Epithelial cell of proximal tubule (primary cell): Measurements from ENCODE around the gene PCNX2. TPM values are rescaled to one million over a fixed set of nuclear protein-coding genes. Genes with fewer than 3 reads are reported as not detected.

ENCODE experiments used
- DNase-seq: peaks from one replicate; pipeline ENCODE4 v3.0.0-alpha.2; 2011; ENCODE audit warnings: low read depth
- H3K4me3 ChIP-seq: 2 replicates; pipeline ENCODE4 v1.5.1; 2011; ENCODE audit warnings: low read depth, mild to moderate bottlenecking, low read length
- total RNA-seq: library from RNA; depleted of rRNA; stranded (reverse); fragments of >200 nt; gene quantifications from 2 replicates; pipeline ENCODE4 v1.2.3, GENCODE V29; 2015
- TF ChIP-seq, protein P1 (sequence below): conservative IDR thresholded peaks from 2 replicates; pipeline ENCODE4 v1.5.1; 2012; ENCODE audit warnings: low read depth, mild to moderate bottlenecking, low read length

PCNX2 gene
- total RNA-seq, 1 donor from 2014 or later, result 11.4 TPM

DNA sequence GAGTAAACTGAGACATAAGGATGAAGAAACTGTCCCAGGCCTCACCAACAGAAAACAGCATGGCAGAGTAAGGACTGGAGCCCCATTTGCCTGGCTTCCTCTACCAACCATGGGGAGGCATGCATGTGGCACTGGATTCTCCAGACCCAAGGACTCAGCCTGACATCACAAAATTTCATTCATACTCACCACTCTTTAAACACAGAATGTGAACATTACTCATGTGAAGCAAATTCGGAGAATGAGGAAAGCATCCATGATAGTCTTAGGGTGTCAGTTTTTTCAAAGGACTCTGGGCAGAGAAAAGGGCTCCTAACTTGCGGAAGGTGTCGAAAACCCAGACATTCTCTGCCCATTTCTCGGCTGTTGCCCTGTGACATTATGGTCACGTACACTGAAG, 83.9 kb downstream of the PCNX2 start:
- H3K4me3 ChIP-seq, result no peak overlapping the region
- DNase-seq, result no peak
- TF ChIP-seq, protein P1, sequence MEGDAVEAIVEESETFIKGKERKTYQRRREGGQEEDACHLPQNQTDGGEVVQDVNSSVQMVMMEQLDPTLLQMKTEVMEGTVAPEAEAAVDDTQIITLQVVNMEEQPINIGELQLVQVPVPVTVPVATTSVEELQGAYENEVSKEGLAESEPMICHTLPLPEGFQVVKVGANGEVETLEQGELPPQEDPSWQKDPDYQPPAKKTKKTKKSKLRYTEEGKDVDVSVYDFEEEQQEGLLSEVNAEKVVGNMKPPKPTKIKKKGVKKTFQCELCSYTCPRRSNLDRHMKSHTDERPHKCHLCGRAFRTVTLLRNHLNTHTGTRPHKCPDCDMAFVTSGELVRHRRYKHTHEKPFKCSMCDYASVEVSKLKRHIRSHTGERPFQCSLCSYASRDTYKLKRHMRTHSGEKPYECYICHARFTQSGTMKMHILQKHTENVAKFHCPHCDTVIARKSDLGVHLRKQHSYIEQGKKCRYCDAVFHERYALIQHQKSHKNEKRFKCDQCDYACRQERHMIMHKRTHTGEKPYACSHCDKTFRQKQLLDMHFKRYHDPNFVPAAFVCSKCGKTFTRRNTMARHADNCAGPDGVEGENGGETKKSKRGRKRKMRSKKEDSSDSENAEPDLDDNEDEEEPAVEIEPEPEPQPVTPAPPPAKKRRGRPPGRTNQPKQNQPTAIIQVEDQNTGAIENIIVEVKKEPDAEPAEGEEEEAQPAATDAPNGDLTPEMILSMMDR, result no peak

DNA sequence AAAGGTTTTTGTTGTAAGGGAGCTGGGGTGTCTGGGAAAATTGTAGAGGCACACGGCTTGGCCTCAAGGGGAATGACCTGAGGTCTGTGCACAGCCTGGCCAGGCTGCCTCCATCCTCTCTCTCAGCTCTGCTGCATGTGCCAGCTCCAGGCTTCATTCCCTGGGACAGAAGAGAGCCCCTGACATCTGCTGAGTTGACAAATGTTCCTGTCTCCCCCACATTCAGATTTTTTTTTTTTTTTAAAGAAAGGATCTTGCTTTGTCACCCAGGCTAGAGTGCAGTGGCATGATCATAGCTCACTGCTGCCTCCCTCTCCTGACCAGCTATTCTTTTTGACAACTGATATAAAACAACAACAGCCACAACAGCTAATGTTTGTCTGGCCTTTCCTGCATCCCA, 84.4 kb downstream of the PCNX2 start:
- TF ChIP-seq, protein P1, result no peak

DNA sequence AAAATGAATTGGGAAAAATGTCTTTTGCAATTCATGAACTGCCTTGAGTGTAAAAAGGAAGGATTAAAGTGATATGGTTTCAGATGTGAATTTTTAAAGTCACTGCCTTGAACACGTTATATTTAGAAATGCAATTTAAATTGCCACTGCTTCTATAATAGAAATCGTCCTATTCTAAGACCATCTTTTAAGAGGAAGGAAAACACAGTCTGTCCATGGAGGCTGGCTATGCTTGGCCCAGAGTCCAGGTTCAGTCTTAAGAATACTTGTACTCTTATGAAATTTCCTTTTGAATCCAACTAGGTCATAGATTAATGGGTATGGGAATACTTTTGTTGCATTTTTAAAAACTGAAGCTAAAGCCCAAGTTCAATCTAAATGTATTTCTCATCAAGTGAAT, 86.0 kb downstream of the PCNX2 start:
- no peak for DNase-seq
- TF ChIP-seq, protein P1, result no peak
- no peak overlapping the region for H3K4me3 ChIP-seq

More for the DNA sequence above, 84.4 kb downstream of the PCNX2 start:
- no peak for DNase-seq
- no peak overlapping the region for H3K4me3 ChIP-seq

DNA sequence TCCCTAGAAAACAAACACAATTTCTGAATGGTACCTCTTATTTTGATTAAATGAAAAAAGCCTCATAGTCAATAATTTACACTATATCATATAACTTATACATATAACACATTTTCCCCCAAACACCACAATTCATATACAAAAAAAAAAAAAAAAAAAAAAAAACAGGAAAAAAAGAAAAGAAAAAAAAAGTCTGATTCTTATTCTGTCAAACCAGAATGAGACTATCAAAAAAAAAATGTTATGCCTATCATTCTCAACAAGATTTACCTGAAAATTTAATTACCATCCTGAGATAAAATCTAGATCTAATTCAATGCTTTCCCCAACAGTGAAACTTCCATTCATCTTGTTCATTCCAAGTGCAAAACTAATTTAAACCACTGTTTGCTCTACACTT, 86.8 kb downstream of the PCNX2 start:
- TF ChIP-seq, protein P1, result no peak
- no peak overlapping the region for H3K4me3 ChIP-seq

DNA sequence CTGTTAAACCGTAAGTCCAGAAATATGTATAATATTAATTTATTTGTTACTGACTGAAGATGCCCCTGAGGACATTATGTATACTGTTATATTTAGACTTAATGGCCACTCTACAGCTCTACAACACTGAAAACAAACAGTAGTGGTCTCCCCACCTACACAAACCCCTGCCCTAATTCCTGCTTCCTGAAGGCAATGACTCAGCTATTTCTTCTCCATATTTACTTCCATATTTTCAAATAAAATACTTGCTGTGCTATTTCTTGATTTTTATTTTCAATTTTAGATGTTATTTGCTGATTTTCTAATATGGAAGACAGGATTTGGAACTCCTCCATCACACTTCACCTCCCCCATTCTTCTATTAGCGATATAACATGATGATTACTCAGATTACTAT, 97.6 kb downstream of the PCNX2 start:
- no peak overlapping the region for H3K4me3 ChIP-seq
- TF ChIP-seq, protein P1, result no peak
- DNase-seq, result no peak

More for the DNA sequence above, 86.8 kb downstream of the PCNX2 start:
- no peak for DNase-seq

DNA sequence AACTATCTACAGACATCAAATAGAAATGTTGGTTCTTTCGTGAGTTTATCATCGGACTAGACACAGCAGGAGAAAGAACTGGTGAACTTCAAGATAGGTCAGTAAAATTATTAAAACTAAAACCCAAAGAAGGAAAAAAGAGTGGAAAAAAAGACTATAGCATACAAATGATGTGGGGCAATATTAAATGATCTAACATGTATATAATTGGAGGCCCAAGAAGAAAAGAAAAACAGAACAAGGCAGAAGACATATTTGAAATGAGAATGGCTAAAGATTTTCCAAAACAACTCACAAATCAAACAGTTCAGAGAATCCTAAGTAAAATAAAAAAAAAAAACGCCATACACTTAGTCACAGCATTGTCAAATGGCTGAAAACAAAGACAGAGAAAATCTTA, 101.8 kb downstream of the PCNX2 start:
- DNase-seq, result no peak
- TF ChIP-seq, protein P1, result no peak
- no peak overlapping the region for H3K4me3 ChIP-seq

DNA sequence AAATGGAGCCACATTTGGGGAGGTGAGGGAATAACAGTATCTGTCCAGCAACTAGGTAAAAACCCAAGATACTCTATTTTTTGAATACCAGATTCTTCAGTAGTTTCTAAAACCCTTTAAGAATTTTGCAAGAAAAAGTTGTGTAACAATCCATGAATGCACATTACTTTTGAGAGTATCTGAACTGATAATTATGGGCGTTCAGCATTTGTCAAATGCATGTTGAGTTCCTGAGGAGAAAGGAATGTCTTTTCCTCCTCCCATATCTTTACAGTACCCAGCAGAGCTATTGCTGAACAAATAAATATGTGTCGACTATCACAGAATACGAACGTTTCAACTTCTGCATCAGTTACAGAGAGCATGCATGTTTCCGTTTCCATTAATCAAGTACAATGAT, 104.5 kb downstream of the PCNX2 start:
- TF ChIP-seq, protein P1, result no peak
- H3K4me3 ChIP-seq, result no peak overlapping the region

More for the DNA sequence above, 104.5 kb downstream of the PCNX2 start:
- no peak for DNase-seq
